ENCODE data around the gene SEPTIN1.

GRCh38 chr16:30376461-30376902 is 5.9 kb downstream of the SEPTIN1 start:
- TF ChIP-seq CTCF (IDR thresholded peaks at IDR 0.05; ENCODE audit: extremely low read depth in 1 of 2, insufficient read depth in 1 of 2, low read depth in 1 of 2, low read length in 2 of 2), result no peak
- no peak for TF ChIP-seq POLR2A (IDR thresholded peaks at IDR 0.05; ENCODE audit: low read depth, low read length)
- TF ChIP-seq GATA2 (IDR thresholded peaks at IDR 0.05; ENCODE audit: insufficient read depth, insufficient read length, low read depth, low read length), result no peak
- TF ChIP-seq EZH2 (IDR thresholded peaks at IDR 0.05; ENCODE audit: borderline replicate concordance, low read depth, low read length, severe bottlenecking), result no peak
- no peak for TF ChIP-seq JUN (IDR thresholded peaks at IDR 0.05; ENCODE audit: borderline replicate concordance, insufficient read depth, insufficient read length, low read depth)
- no peak for TF ChIP-seq POLR2AphosphoS5 (IDR thresholded peaks at IDR 0.05; ENCODE audit: insufficient read depth, low read depth, low read length)
- no peak for TF ChIP-seq FOS (IDR thresholded peaks at IDR 0.05; ENCODE audit: borderline replicate concordance, insufficient read depth, low read length)
- no peak for TF ChIP-seq MAX (IDR thresholded peaks at IDR 0.05; ENCODE audit: insufficient read depth, insufficient read length)
- no peak for TF ChIP-seq MYC (IDR thresholded peaks at IDR 0.05; ENCODE audit: low read depth, low read length)

Measured in endothelial cell of umbilical vein (primary cell).